K562 (cell line): ENCODE data around the gene WFDC6.

Source experiments
- CREB1 ChIP-seq, 2 experiments: sonication (generic) in 1 of 2; formaldehyde crosslinking in 1 of 2; IDR thresholded peaks; 2 replicates each; pipeline versions ENCODE4 v1.6.1 to v1.8.0; 2012 to 2022; ENCODE audit warnings: inconsistent platforms in 1 of 2, mild to moderate bottlenecking in 1 of 2, missing genetic modification reagents in 1 of 2, moderate library complexity in 1 of 2
- ESRRA ChIP-seq: fragments of 450-650 bp; IDR thresholded peaks from 2 replicates; pipeline ENCODE4 v1.6.1; 2014; ENCODE audit warnings: low read depth, mild to moderate bottlenecking, moderate library complexity, borderline replicate concordance
- EZH2 ChIP-seq: IDR thresholded peaks from 2 replicates; pipeline ENCODE4 v1.6.1; 2012; ENCODE audit warnings: low read depth, mild to moderate bottlenecking, inconsistent platforms, low read length, borderline replicate concordance
- HDAC6 ChIP-seq: IDR thresholded peaks from 2 replicates; pipeline ENCODE4 v1.6.1; 2012; ENCODE audit warnings: low read depth, mild to moderate bottlenecking, control low read depth, inconsistent platforms, low read length, moderate library complexity
- MCM7 ChIP-seq, 2 experiments: fragments of 450-650 bp; IDR thresholded peaks; 2 replicates each; pipeline ENCODE4 v1.6.1; 2016 to 2018
- MXI1 ChIP-seq: IDR thresholded peaks from 2 replicates; pipeline ENCODE4 v1.6.1; 2011; ENCODE audit warnings: low read depth, mild to moderate bottlenecking, improper control_type of control experiment, low read length
- SIN3A ChIP-seq, 2 experiments: fragments of 150-350 bp in 1 of 2; IDR thresholded peaks; 2 replicates each; pipeline ENCODE4 v1.6.1; 2011 to 2016; ENCODE audit warnings: borderline replicate concordance in 2 of 2, low read depth in 2 of 2, low read length in 2 of 2, mild to moderate bottlenecking in 2 of 2, moderate library complexity in 2 of 2; ENCODE audit not compliant: control insufficient read depth in 1 of 2
- SP1 ChIP-seq: sonication (generic); formaldehyde crosslinking; IDR thresholded peaks from 2 replicates; pipeline ENCODE4 v1.8.1; 2022; ENCODE audit warnings: mild to moderate bottlenecking, missing genetic modification reagents
- ZNF174 ChIP-seq: fragments of 250-450 bp; sonication (Bioruptor Pico); IDR thresholded peaks from 2 replicates; pipeline ENCODE4 v1.4.0; 2020; ENCODE audit warnings: mild to moderate bottlenecking
- ZNF184 ChIP-seq: sonication (generic); formaldehyde crosslinking; IDR thresholded peaks from 2 replicates; pipeline ENCODE4 v1.5.0; 2020; ENCODE audit warnings: missing genetic modification reagents
- ZNF41 ChIP-seq: fragments of 250-450 bp; sonication (Bioruptor Pico); conservative IDR thresholded peaks from 2 replicates; pipeline ENCODE4 v1.4.0; 2020; ENCODE audit warnings: mild to moderate bottlenecking
- TF ChIP-seq, protein P1 (sequence below), 3 experiments: IDR thresholded peaks in 2 of 3; conservative IDR thresholded peaks in 1 of 3; 2 replicates each; pipeline ENCODE4 v1.5.1; 2011 to 2012; ENCODE audit warnings: low read length in 3 of 3, mild to moderate bottlenecking in 3 of 3, control low read depth in 2 of 3, improper control_type of control experiment in 1 of 3, inconsistent platforms in 1 of 3, low read depth in 1 of 3, mixed read lengths in 1 of 3, moderate library complexity in 1 of 3; ENCODE audit not compliant: insufficient read depth in 2 of 3
- TF ChIP-seq, protein P2 (sequence below): fragments of 250-450 bp; sonication (Bioruptor Pico); IDR thresholded peaks from 2 replicates; pipeline ENCODE4 v1.4.0; 2020; ENCODE audit warnings: mild to moderate bottlenecking

DNA sequence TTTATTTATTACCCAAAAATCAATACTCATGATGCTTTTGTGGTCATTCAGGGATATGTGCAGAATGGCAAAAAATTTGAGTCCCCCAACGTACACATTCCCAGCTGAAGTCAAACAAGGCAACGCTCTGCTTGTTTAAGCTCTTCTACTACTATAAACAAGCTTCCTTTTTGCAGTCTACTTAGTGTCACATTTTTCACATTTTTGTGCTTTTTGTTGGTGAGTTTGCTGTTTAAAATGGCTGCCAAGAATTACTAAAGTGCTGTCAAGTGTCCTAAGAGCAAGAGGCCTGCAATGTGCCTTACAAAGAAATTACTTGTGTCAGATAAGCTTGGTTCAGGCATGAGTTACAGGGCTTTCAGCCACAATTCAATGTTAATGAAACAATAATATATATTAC, 37.7 kb upstream of the WFDC6 start:
- TF ChIP-seq ZNF184 = no peak
- TF ChIP-seq, protein P1, sequence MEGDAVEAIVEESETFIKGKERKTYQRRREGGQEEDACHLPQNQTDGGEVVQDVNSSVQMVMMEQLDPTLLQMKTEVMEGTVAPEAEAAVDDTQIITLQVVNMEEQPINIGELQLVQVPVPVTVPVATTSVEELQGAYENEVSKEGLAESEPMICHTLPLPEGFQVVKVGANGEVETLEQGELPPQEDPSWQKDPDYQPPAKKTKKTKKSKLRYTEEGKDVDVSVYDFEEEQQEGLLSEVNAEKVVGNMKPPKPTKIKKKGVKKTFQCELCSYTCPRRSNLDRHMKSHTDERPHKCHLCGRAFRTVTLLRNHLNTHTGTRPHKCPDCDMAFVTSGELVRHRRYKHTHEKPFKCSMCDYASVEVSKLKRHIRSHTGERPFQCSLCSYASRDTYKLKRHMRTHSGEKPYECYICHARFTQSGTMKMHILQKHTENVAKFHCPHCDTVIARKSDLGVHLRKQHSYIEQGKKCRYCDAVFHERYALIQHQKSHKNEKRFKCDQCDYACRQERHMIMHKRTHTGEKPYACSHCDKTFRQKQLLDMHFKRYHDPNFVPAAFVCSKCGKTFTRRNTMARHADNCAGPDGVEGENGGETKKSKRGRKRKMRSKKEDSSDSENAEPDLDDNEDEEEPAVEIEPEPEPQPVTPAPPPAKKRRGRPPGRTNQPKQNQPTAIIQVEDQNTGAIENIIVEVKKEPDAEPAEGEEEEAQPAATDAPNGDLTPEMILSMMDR (IDR thresholded peaks at IDR 0.05 in 2 of 3, conservative IDR thresholded peaks at IDR 0.05 in 1 of 3; ENCODE audit: insufficient read depth in 2 of 3, low read depth in 1 of 3, low read length in 3 of 3) = no peak
- no peak for TF ChIP-seq MCM7 (IDR thresholded peaks at IDR 0.05)
- no peak for TF ChIP-seq SP1 (CRISPR knock-in tag)
- TF ChIP-seq CREB1 (IDR thresholded peaks at IDR 0.05) = no peak
- no peak for TF ChIP-seq CREB1 (CRISPR knock-in tag; IDR thresholded peaks at IDR 0.05)
- no peak for TF ChIP-seq ZNF174
- TF ChIP-seq MXI1 = no peak
- no peak for TF ChIP-seq ZNF41 (CRISPR knock-in tag)
- TF ChIP-seq ESRRA = no peak
- TF ChIP-seq EZH2 = no peak
- no peak for TF ChIP-seq SIN3A (IDR thresholded peaks at IDR 0.05; ENCODE audit: borderline replicate concordance in 2 of 2, control insufficient read depth in 1 of 2, low read depth in 2 of 2, low read length in 2 of 2)
- no peak for TF ChIP-seq HDAC6
- TF ChIP-seq, protein P2, sequence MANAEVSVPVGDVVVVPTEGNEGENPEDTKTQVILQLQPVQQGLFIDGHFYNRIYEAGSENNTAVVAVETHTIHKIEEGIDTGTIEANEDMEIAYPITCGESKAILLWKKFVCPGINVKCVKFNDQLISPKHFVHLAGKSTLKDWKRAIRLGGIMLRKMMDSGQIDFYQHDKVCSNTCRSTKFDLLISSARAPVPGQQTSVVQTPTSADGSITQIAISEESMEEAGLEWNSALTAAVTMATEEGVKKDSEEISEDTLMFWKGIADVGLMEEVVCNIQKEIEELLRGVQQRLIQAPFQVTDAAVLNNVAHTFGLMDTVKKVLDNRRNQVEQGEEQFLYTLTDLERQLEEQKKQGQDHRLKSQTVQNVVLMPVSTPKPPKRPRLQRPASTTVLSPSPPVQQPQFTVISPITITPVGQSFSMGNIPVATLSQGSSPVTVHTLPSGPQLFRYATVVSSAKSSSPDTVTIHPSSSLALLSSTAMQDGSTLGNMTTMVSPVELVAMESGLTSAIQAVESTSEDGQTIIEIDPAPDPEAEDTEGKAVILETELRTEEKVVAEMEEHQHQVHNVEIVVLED (CRISPR knock-in tag) = no peak
